ENCODE data around the gene MYO7B.
"Not testable (repeated sequence)": the region's sequence is repeated elsewhere in the genome, so short reads cannot be mapped to it uniquely, and the experiment has no call there.

Gene MYO7B

DNA sequence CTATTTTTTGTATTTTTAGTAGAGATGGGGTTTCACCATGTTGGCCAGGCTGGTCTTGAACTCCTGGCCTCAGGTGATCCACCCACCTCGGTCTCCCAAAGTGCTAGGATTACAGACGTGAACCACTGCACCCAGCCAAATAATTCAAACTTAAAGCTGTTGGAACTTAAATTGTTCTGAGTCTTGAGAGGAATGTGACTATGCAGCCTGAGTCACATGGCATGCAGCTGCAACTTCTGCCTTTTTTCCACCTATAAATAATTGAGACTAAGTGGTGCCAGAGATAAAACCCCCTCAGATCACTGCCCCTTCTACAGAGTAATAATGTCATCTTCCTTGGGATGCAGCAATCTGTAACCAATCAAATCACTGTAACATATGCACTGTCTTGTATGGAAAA is 6.1 kb upstream of the MYO7B start:
- not testable (repeated sequence) for H3K36me3 ChIP-seq (replicated peaks in 1 of 2; ENCODE audit: control insufficient read depth in 2 of 2, insufficient read depth in 2 of 2, low read length in 2 of 2); H4K8ac ChIP-seq (ENCODE audit: low read depth, low read length); H3K23ac ChIP-seq (ENCODE audit: low read depth, low read length, poor library complexity); H3K4me2 ChIP-seq (ENCODE audit: insufficient read depth, low read length, poor library complexity, severe bottlenecking); H2BK12ac ChIP-seq (ENCODE audit: low read length); H3K9me3 ChIP-seq (replicated peaks in 1 of 2; ENCODE audit: control insufficient read depth in 2 of 2, insufficient read depth in 1 of 2, low read depth in 1 of 2, low read length in 2 of 2); H3K14ac ChIP-seq (ENCODE audit: low read length); H3K79me1 ChIP-seq (ENCODE audit: low read depth, low read length); H2AFZ ChIP-seq (ENCODE audit: low read length); H3K18ac ChIP-seq (ENCODE audit: low read length); H2AK5ac ChIP-seq (ENCODE audit: low read depth, low read length); H3K4ac ChIP-seq (ENCODE audit: low read length); H4K91ac ChIP-seq (ENCODE audit: low read depth, low read length, poor library complexity); H3K27ac ChIP-seq (replicated peaks; ENCODE audit: low read length); H2BK15ac ChIP-seq (ENCODE audit: low read length); H2BK5ac ChIP-seq (ENCODE audit: low read length); H3K4me3 ChIP-seq (ENCODE audit: low read length in 2 of 2); H3K4me1 ChIP-seq (ENCODE audit: control insufficient read depth in 2 of 2, insufficient read depth in 1 of 2, low read depth in 1 of 2, low read length in 2 of 2); DNase-seq (ENCODE audit: low spot score); H2BK120ac ChIP-seq (ENCODE audit: low read depth, low read length); H3K9ac ChIP-seq (ENCODE audit: low read depth, low read length, poor library complexity)
- peaks cover 0 to 34% (median 0%) of the 10 kb centered on the region in 3 experiments for H3K27me3 ChIP-seq (ENCODE audit: control insufficient read depth in 3 of 3, insufficient read depth in 3 of 3, low read depth in 1 of 3, low read length in 3 of 3)
- WGBS, 2 donors (ENCODE audit: extremely low coverage in 2 of 2, insufficient read length in 2 of 2, insufficient replicate concordance in 1 of 2), result no CpG with 5 or more reads among the region's 2 CpGs

- H3K9me3 ChIP-seq (replicated peaks in 1 of 2; ENCODE audit: control insufficient read depth in 2 of 2, insufficient read depth in 1 of 2, low read depth in 1 of 2, low read length in 2 of 2), result peaks cover 0 to 4% of the 10 kb centered on the region in 2 donors
- H2BK15ac ChIP-seq (ENCODE audit: low read length), result no peak overlapping the region
- H3K18ac ChIP-seq (ENCODE audit: low read length), result no peak overlapping the region
- no peak overlapping the region for H2BK5ac ChIP-seq (ENCODE audit: low read length)
- no peak overlapping the region for H4K8ac ChIP-seq (ENCODE audit: low read depth, low read length)
- H2AFZ ChIP-seq (ENCODE audit: low read length), result no peak overlapping the region
- DNase-seq (ENCODE audit: low spot score), result no peak
- H3K4ac ChIP-seq (ENCODE audit: low read length), result no peak overlapping the region
- no peak overlapping the region for H3K4me3 ChIP-seq (ENCODE audit: low read length in 2 of 2)
- H4K91ac ChIP-seq (ENCODE audit: low read depth, low read length, poor library complexity), result no peak overlapping the region
- no peak overlapping the region for H3K9ac ChIP-seq (ENCODE audit: low read depth, low read length, poor library complexity)
- no peak overlapping the region for H3K14ac ChIP-seq (ENCODE audit: low read length)
- H3K4me2 ChIP-seq (ENCODE audit: insufficient read depth, low read length, poor library complexity, severe bottlenecking), result no peak overlapping the region
- no peak overlapping the region for H3K27ac ChIP-seq (replicated peaks; ENCODE audit: low read length)
- no peaks in the 10 kb centered on the region for H3K79me1 ChIP-seq (ENCODE audit: low read depth, low read length)
- no peak overlapping the region for H2AK5ac ChIP-seq (ENCODE audit: low read depth, low read length)
- WGBS, 2 donors (ENCODE audit: extremely low coverage in 2 of 2, insufficient read length in 2 of 2, insufficient replicate concordance in 1 of 2), result no CpG with 5 or more reads among the region's 3 CpGs
- H3K27me3 ChIP-seq (ENCODE audit: control insufficient read depth in 3 of 3, insufficient read depth in 3 of 3, low read depth in 1 of 3, low read length in 3 of 3), result peaks cover 0 to 35% (median 0%) of the 10 kb centered on the region in 3 experiments
- H2BK12ac ChIP-seq (ENCODE audit: low read length), result no peak overlapping the region
- peaks cover 7 to 8% of the 10 kb centered on the region in 2 donors for H3K4me1 ChIP-seq (ENCODE audit: control insufficient read depth in 2 of 2, insufficient read depth in 1 of 2, low read depth in 1 of 2, low read length in 2 of 2)
- H2BK120ac ChIP-seq (ENCODE audit: low read depth, low read length), result no peak overlapping the region
- H3K23ac ChIP-seq (ENCODE audit: low read depth, low read length, poor library complexity), result no peak overlapping the region
- no peaks in the 10 kb centered on the region for H3K36me3 ChIP-seq (replicated peaks in 1 of 2; ENCODE audit: control insufficient read depth in 2 of 2, insufficient read depth in 2 of 2, low read length in 2 of 2)
These were observed 5.0 kb upstream of the MYO7B start for GRCh38 chr2:127530245-127531140.

GRCh38 chr2:127531221-127531648 is 4.2 kb upstream of the MYO7B start:
- no peak overlapping the region for H2BK5ac ChIP-seq (ENCODE audit: low read length)
- no peak overlapping the region for H2BK12ac ChIP-seq (ENCODE audit: low read length)
- H3K36me3 ChIP-seq (replicated peaks in 1 of 2; ENCODE audit: control insufficient read depth in 2 of 2, insufficient read depth in 2 of 2, low read length in 2 of 2), result no peaks in the 10 kb centered on the region
- no peak overlapping the region for H2BK15ac ChIP-seq (ENCODE audit: low read length)
- H3K18ac ChIP-seq (ENCODE audit: low read length), result no peak overlapping the region
- no peak for DNase-seq (ENCODE audit: low spot score)
- H3K79me1 ChIP-seq (ENCODE audit: low read depth, low read length), result no peaks in the 10 kb centered on the region
- no peak overlapping the region for H2AK5ac ChIP-seq (ENCODE audit: low read depth, low read length)
- peaks cover 7 to 8% of the 10 kb centered on the region in 2 donors for H3K4me1 ChIP-seq (ENCODE audit: control insufficient read depth in 2 of 2, insufficient read depth in 1 of 2, low read depth in 1 of 2, low read length in 2 of 2)
- no CpG with 5 or more reads among the region's 4 CpGs for WGBS, 2 donors (ENCODE audit: extremely low coverage in 2 of 2, insufficient read length in 2 of 2, insufficient replicate concordance in 1 of 2)
- peaks cover 0 to 4% of the 10 kb centered on the region in 2 donors for H3K9me3 ChIP-seq (replicated peaks in 1 of 2; ENCODE audit: control insufficient read depth in 2 of 2, insufficient read depth in 1 of 2, low read depth in 1 of 2, low read length in 2 of 2)
- H2AFZ ChIP-seq (ENCODE audit: low read length), result no peak overlapping the region
- H3K27me3 ChIP-seq (ENCODE audit: control insufficient read depth in 3 of 3, insufficient read depth in 3 of 3, low read depth in 1 of 3, low read length in 3 of 3), result peaks cover 0 to 37% (median 0%) of the 10 kb centered on the region in 3 experiments
- H3K4me2 ChIP-seq (ENCODE audit: insufficient read depth, low read length, poor library complexity, severe bottlenecking), result no peak overlapping the region
- H4K8ac ChIP-seq (ENCODE audit: low read depth, low read length), result no peak overlapping the region
- no peak overlapping the region for H3K14ac ChIP-seq (ENCODE audit: low read length)
- no peak overlapping the region for H3K27ac ChIP-seq (replicated peaks; ENCODE audit: low read length)
- H3K9ac ChIP-seq (ENCODE audit: low read depth, low read length, poor library complexity), result no peak overlapping the region
- no peak overlapping the region for H2BK120ac ChIP-seq (ENCODE audit: low read depth, low read length)
- H3K4me3 ChIP-seq (ENCODE audit: low read length in 2 of 2), result no peak overlapping the region
- no peak overlapping the region for H3K23ac ChIP-seq (ENCODE audit: low read depth, low read length, poor library complexity)
- H3K4ac ChIP-seq (ENCODE audit: low read length), result no peak overlapping the region
- peak overlapping the region; percentile 40 for H4K91ac ChIP-seq (ENCODE audit: low read depth, low read length, poor library complexity)

DNA sequence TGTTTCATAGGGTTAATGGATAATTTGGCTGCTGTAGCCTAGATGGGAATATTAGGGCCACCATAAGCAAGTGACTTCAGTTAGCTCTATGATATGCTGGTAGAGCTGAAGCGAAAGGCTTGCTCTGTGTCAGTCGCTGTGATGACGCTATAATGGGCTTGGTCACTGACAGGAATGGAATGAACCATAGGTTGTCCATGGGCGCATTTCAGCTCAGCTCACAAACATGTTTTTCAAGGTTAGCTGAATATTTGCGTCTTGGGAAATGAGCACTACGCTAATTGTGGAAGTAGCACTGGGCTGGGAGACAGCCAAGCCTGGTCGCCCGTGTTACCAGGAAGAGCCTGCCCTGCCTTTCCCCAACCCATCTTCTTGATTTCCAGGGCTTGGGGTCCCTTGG is 3.2 kb upstream of the MYO7B start:
- H2BK5ac ChIP-seq (ENCODE audit: low read length), result no peak overlapping the region
- peaks cover 5 to 11% of the 10 kb centered on the region in 2 donors for H3K4me1 ChIP-seq (ENCODE audit: control insufficient read depth in 2 of 2, insufficient read depth in 1 of 2, low read depth in 1 of 2, low read length in 2 of 2)
- no peak overlapping the region for H3K23ac ChIP-seq (ENCODE audit: low read depth, low read length, poor library complexity)
- no peaks in the 10 kb centered on the region for H3K79me1 ChIP-seq (ENCODE audit: low read depth, low read length)
- no peak overlapping the region for H2BK15ac ChIP-seq (ENCODE audit: low read length)
- no peak overlapping the region for H4K91ac ChIP-seq (ENCODE audit: low read depth, low read length, poor library complexity)
- H3K4ac ChIP-seq (ENCODE audit: low read length), result no peak overlapping the region
- no peak overlapping the region for H2AFZ ChIP-seq (ENCODE audit: low read length)
- no peaks in the 10 kb centered on the region for H3K36me3 ChIP-seq (replicated peaks in 1 of 2; ENCODE audit: control insufficient read depth in 2 of 2, insufficient read depth in 2 of 2, low read length in 2 of 2)
- peaks cover 0 to 4% of the 10 kb centered on the region in 2 donors for H3K9me3 ChIP-seq (replicated peaks in 1 of 2; ENCODE audit: control insufficient read depth in 2 of 2, insufficient read depth in 1 of 2, low read depth in 1 of 2, low read length in 2 of 2)
- WGBS, 2 donors (ENCODE audit: extremely low coverage in 2 of 2, insufficient read length in 2 of 2, insufficient replicate concordance in 1 of 2), result no CpG with 5 or more reads among the region's 8 CpGs
- no peak overlapping the region for H2AK5ac ChIP-seq (ENCODE audit: low read depth, low read length)
- no peak for DNase-seq (ENCODE audit: low spot score)
- H2BK120ac ChIP-seq (ENCODE audit: low read depth, low read length), result no peak overlapping the region
- H3K14ac ChIP-seq (ENCODE audit: low read length), result no peak overlapping the region
- H3K4me2 ChIP-seq (ENCODE audit: insufficient read depth, low read length, poor library complexity, severe bottlenecking), result no peak overlapping the region
- no peak overlapping the region for H3K18ac ChIP-seq (ENCODE audit: low read length)
- H4K8ac ChIP-seq (ENCODE audit: low read depth, low read length), result no peak overlapping the region
- H3K27me3 ChIP-seq (ENCODE audit: control insufficient read depth in 3 of 3, insufficient read depth in 3 of 3, low read depth in 1 of 3, low read length in 3 of 3), result peaks cover 0 to 40% (median 0%) of the 10 kb centered on the region in 3 experiments
- H3K4me3 ChIP-seq (ENCODE audit: low read length in 2 of 2), result no peak overlapping the region
- H2BK12ac ChIP-seq (ENCODE audit: low read length), result no peak overlapping the region
- no peak overlapping the region for H3K27ac ChIP-seq (replicated peaks; ENCODE audit: low read length)
- no peak overlapping the region for H3K9ac ChIP-seq (ENCODE audit: low read depth, low read length, poor library complexity)
